SK-N-SH treated with all-trans-retinoic acid at 6 μM for 48 hours (cell line): ENCODE results near the gene MRGPRE.

Experiments
- ATAC-seq: fragments of 200-7000 bp; cut with Tn5 transposase; 3 replicates; pipeline ENCODE4 v1.9.1; 2020; ENCODE audit warnings: mild to moderate bottlenecking, moderate library complexity
- ARNTL ChIP-seq: fragments of 450-650 bp; formaldehyde crosslinking; IDR thresholded peaks from 2 replicates; pipeline ENCODE4 v1.5.0; 2020; ENCODE audit warnings: low read depth, mild to moderate bottlenecking, moderate library complexity, borderline replicate concordance
- BACH2 ChIP-seq: fragments of 250-450 bp; sonication (Bioruptor Pico); IDR thresholded peaks from 2 replicates; pipeline ENCODE4 v1.9.0; 2021; ENCODE audit warnings: mild to moderate bottlenecking, borderline replicate concordance
- CREB5 ChIP-seq: fragments of 250-450 bp; sonication (Bioruptor Pico); IDR thresholded peaks from 2 replicates; pipeline ENCODE4 v1.5.1; 2020; ENCODE audit warnings: low read depth, mild to moderate bottlenecking, moderate library complexity
- CSDC2 ChIP-seq: fragments of 250-450 bp; sonication (Bioruptor Pico); IDR thresholded peaks from 2 replicates; pipeline ENCODE4 v1.5.0; 2020; ENCODE audit warnings: mild to moderate bottlenecking, moderate library complexity
- CSRNP3 ChIP-seq: fragments of 250-450 bp; sonication (Bioruptor Pico); IDR thresholded peaks from 2 replicates; pipeline ENCODE4 v1.5.1; 2021; ENCODE audit warnings: mild to moderate bottlenecking, moderate library complexity
- ESRRG ChIP-seq: fragments of 250-450 bp; sonication (Bioruptor Pico); IDR thresholded peaks from 2 replicates; pipeline ENCODE4 v1.6.1; 2021; ENCODE audit warnings: mild to moderate bottlenecking
- GLIS3 ChIP-seq: fragments of 250-450 bp; sonication (Bioruptor Pico); IDR thresholded peaks from 2 replicates; pipeline ENCODE4 v1.5.0; 2020; ENCODE audit warnings: mild to moderate bottlenecking, moderate library complexity
- ISL1 ChIP-seq: fragments of 250-450 bp; sonication (Bioruptor Pico); IDR thresholded peaks from 2 replicates; pipeline ENCODE4 v2.1.2; 2022; ENCODE audit warnings: mild to moderate bottlenecking, moderate library complexity
- OSR1 ChIP-seq: fragments of 250-450 bp; sonication (Bioruptor Pico); IDR thresholded peaks from 2 replicates; pipeline ENCODE4 v1.8.0; 2022; ENCODE audit warnings: moderate library complexity, mild to moderate bottlenecking, inconsistent platforms
- PATZ1 ChIP-seq: fragments of 250-450 bp; sonication (Bioruptor Pico); IDR thresholded peaks from 2 replicates; pipeline ENCODE4 v1.8.0; 2020; ENCODE audit warnings: mild to moderate bottlenecking, moderate library complexity, borderline replicate concordance
- POU6F1 ChIP-seq: fragments of 250-450 bp; sonication (Bioruptor Pico); IDR thresholded peaks from 2 replicates; pipeline ENCODE4 v1.8.0; 2021; ENCODE audit warnings: low read depth, mild to moderate bottlenecking, moderate library complexity, borderline replicate concordance
- RARB ChIP-seq: fragments of 250-450 bp; sonication (Bioruptor Pico); IDR thresholded peaks from 2 replicates; pipeline ENCODE4 v1.8.0; 2021; ENCODE audit warnings: mild to moderate bottlenecking, moderate library complexity
- SNAI2 ChIP-seq: fragments of 250-450 bp; sonication (Bioruptor Pico); IDR thresholded peaks from 2 replicates; pipeline ENCODE4 v1.5.0; 2020; ENCODE audit warnings: mild to moderate bottlenecking, moderate library complexity
- TOX ChIP-seq: fragments of 250-450 bp; sonication (Bioruptor Pico); IDR thresholded peaks from 2 replicates; pipeline ENCODE4 v1.8.0; 2021; ENCODE audit warnings: mild to moderate bottlenecking, moderate library complexity, borderline replicate concordance
- ZC3H10 ChIP-seq: fragments of 250-450 bp; sonication (Bioruptor Pico); IDR thresholded peaks from 2 replicates; pipeline ENCODE4 v1.5.1; 2021; ENCODE audit warnings: mild to moderate bottlenecking, moderate library complexity
- ZFP3 ChIP-seq: fragments of 250-450 bp; sonication (Bioruptor Pico); IDR thresholded peaks from 2 replicates; pipeline ENCODE4 v1.5.0; 2020; ENCODE audit warnings: mild to moderate bottlenecking, moderate library complexity
- ZNF565 ChIP-seq: fragments of 450-650 bp; formaldehyde crosslinking; conservative IDR thresholded peaks from 2 replicates; pipeline ENCODE4 v1.5.0; 2020; ENCODE audit warnings: low read depth, mild to moderate bottlenecking, moderate library complexity
- ZNF70 ChIP-seq: fragments of 450-650 bp; formaldehyde crosslinking; IDR thresholded peaks from 2 replicates; pipeline ENCODE4 v1.5.0; 2020; ENCODE audit warnings: mild to moderate bottlenecking, moderate library complexity
- ZNF8 ChIP-seq: fragments of 450-650 bp; formaldehyde crosslinking; IDR thresholded peaks from 2 replicates; pipeline ENCODE4 v1.5.0; 2020; ENCODE audit warnings: mild to moderate bottlenecking, moderate library complexity

The MRGPRE gene

GRCh38 chr11:3224401-3225057 is 7.7 kb downstream of the MRGPRE start:
- TF ChIP-seq ISL1 (CRISPR knock-in tag), result no peak
- TF ChIP-seq ZNF70 (CRISPR knock-in tag), result no peak
- TF ChIP-seq ZNF8 (CRISPR knock-in tag), result no peak
- no peak for TF ChIP-seq PATZ1 (CRISPR knock-in tag)
- no peak for TF ChIP-seq ZNF565 (CRISPR knock-in tag)
- no peak for TF ChIP-seq CSDC2 (CRISPR knock-in tag)
- no peak for TF ChIP-seq ZC3H10 (CRISPR knock-in tag)
- TF ChIP-seq SNAI2 (CRISPR knock-in tag), result no peak
- no peak for TF ChIP-seq TOX (CRISPR knock-in tag)
- no peak for TF ChIP-seq RARB (CRISPR knock-in tag)
- no peak for TF ChIP-seq BACH2 (CRISPR knock-in tag)
- no peak for TF ChIP-seq CSRNP3 (CRISPR knock-in tag)
- no peak for TF ChIP-seq ARNTL (CRISPR knock-in tag)
- no peak for TF ChIP-seq OSR1 (CRISPR knock-in tag)
- TF ChIP-seq CREB5 (CRISPR knock-in tag), result no peak
- no peak for TF ChIP-seq ZFP3 (CRISPR knock-in tag)
- TF ChIP-seq ESRRG (CRISPR knock-in tag), result no peak
- no peak for ATAC-seq

- ATAC-seq, result no peak
Measured at GRCh38 chr11:3223932-3224381, 8.3 kb downstream of the MRGPRE start.

GRCh38 chr11:3222941-3223915 is 9.0 kb downstream of the MRGPRE start:
- no peak for ATAC-seq
- no peak for TF ChIP-seq ZC3H10 (CRISPR knock-in tag)
- no peak for TF ChIP-seq ISL1 (CRISPR knock-in tag)
- TF ChIP-seq RARB (CRISPR knock-in tag), result no peak
- TF ChIP-seq ZFP3 (CRISPR knock-in tag), result no peak
- no peak for TF ChIP-seq GLIS3 (CRISPR knock-in tag)
- no peak for TF ChIP-seq CREB5 (CRISPR knock-in tag)
- TF ChIP-seq BACH2 (CRISPR knock-in tag), result no peak
- TF ChIP-seq ZNF565 (CRISPR knock-in tag), result no peak
- no peak for TF ChIP-seq CSRNP3 (CRISPR knock-in tag)
- TF ChIP-seq OSR1 (CRISPR knock-in tag), result no peak
- no peak for TF ChIP-seq SNAI2 (CRISPR knock-in tag)
- TF ChIP-seq POU6F1, result no peak
- no peak for TF ChIP-seq PATZ1 (CRISPR knock-in tag)
- TF ChIP-seq ESRRG (CRISPR knock-in tag), result no peak

More at GRCh38 chr11:3223932-3224381, 8.3 kb downstream of the MRGPRE start:
- no peak for TF ChIP-seq CREB5 (CRISPR knock-in tag)
- no peak for TF ChIP-seq ISL1 (CRISPR knock-in tag)
